WTC11 (cell line): Measurements from ENCODE around the gene GAL3ST3. TPM values are rescaled to one million over a fixed set of nuclear protein-coding genes. Genes with fewer than 3 reads are reported as not detected.
"Not testable (repeated sequence)": the region's sequence is repeated elsewhere in the genome, so short reads cannot be mapped to it uniquely, and the experiment has no call there.

Experiments
- ATAC-seq: fragments of 200-7000 bp; cut with Tn5 transposase; 2 replicates; pipeline ENCODE4 v1.10.0; 2021; ENCODE audit warnings: mild to moderate bottlenecking, moderate library complexity
- CTCF ChIA-PET: fragments of 300-600 bp; sonication (Branson Sonifier 250); formaldehyde crosslinking; loops from one replicate; lab custom pipeline; 2021; ENCODE audit warnings: antibody characterized with exemption; lab: Charles Lee
- POLR2A ChIA-PET: fragments of 350-600 bp; sonication (Branson Sonifier 250); formaldehyde crosslinking; loops from one replicate; lab custom pipeline; 2021; ENCODE audit warnings: antibody characterized with exemption; lab: Charles Lee
- DNase-seq: peaks from one replicate; pipeline ENCODE4 v3.0.0; 2021; ENCODE audit warnings: low spot score
- H3K27ac Mint-ChIP-seq: 2 replicates; pipeline ENCODE4 v1.8.0; 2021; ENCODE audit warnings: mixed read lengths
- H3K27me3 Mint-ChIP-seq: 2 replicates; pipeline ENCODE4 v1.8.0; 2021; ENCODE audit warnings: low read depth, mild to moderate bottlenecking, moderate library complexity, mixed read lengths
- H3K36me3 Mint-ChIP-seq: 2 replicates; pipeline ENCODE4 v1.8.0; 2021; ENCODE audit warnings: mixed read lengths
- H3K4me1 Mint-ChIP-seq: 2 replicates; pipeline ENCODE4 v1.8.0; 2022; ENCODE audit warnings: mixed read lengths
- H3K4me3 Mint-ChIP-seq: 2 replicates; pipeline ENCODE4 v1.8.0; 2021; ENCODE audit warnings: mild to moderate bottlenecking, moderate library complexity, mixed read lengths
- H3K9me3 Mint-ChIP-seq: 2 replicates; pipeline ENCODE4 v1.8.0; 2021; ENCODE audit warnings: mixed read lengths
- CBFB ChIP-seq: sonication (generic); formaldehyde crosslinking; IDR thresholded peaks from 2 replicates; pipeline ENCODE4 v1.8.1; 2022; ENCODE audit warnings: mild to moderate bottlenecking, low read depth, missing genetic modification reagents
- ERG ChIP-seq: fragments of 250-450 bp; sonication (Bioruptor Pico); IDR thresholded peaks from 2 replicates; pipeline ENCODE4 v1.8.0; 2021; ENCODE audit warnings: mild to moderate bottlenecking
- ESRRA ChIP-seq: sonication (generic); formaldehyde crosslinking; IDR thresholded peaks from 2 replicates; pipeline ENCODE4 v1.8.1; 2022; ENCODE audit warnings: mild to moderate bottlenecking, missing genetic modification reagents, borderline replicate concordance
- FOXJ3 ChIP-seq: sonication (generic); formaldehyde crosslinking; IDR thresholded peaks from 2 replicates; pipeline ENCODE4 v1.9.0; 2021; ENCODE audit warnings: missing genetic modification reagents, mild to moderate bottlenecking, borderline replicate concordance
- FOXP1 ChIP-seq: sonication (generic); formaldehyde crosslinking; IDR thresholded peaks from 2 replicates; pipeline ENCODE4 v1.8.0; 2022; ENCODE audit warnings: missing genetic modification reagents, mild to moderate bottlenecking, moderate library complexity, borderline replicate concordance
- GABPB1 ChIP-seq: sonication (generic); formaldehyde crosslinking; IDR thresholded peaks from 2 replicates; pipeline ENCODE4 v1.8.1; 2023; ENCODE audit warnings: mild to moderate bottlenecking, missing genetic modification reagents
- IRF2 ChIP-seq: sonication (generic); formaldehyde crosslinking; IDR thresholded peaks from 2 replicates; pipeline ENCODE4 v1.8.0; 2022; ENCODE audit warnings: low read depth, missing genetic modification reagents, borderline replicate concordance
- MAX ChIP-seq: sonication (generic); formaldehyde crosslinking; IDR thresholded peaks from 2 replicates; pipeline ENCODE4 v1.8.0; 2022; ENCODE audit warnings: mild to moderate bottlenecking, missing genetic modification reagents
- MXD4 ChIP-seq: fragments of 250-450 bp; sonication (Bioruptor Pico); IDR thresholded peaks from 2 replicates; pipeline ENCODE4 v1.8.0; 2021; ENCODE audit warnings: mild to moderate bottlenecking, moderate library complexity, borderline replicate concordance
- NFE2L1 ChIP-seq: sonication (generic); formaldehyde crosslinking; IDR thresholded peaks from 2 replicates; pipeline ENCODE4 v1.8.1; 2023; ENCODE audit warnings: missing genetic modification reagents
- OVOL2 ChIP-seq: fragments of 250-450 bp; sonication (Bioruptor Pico); IDR thresholded peaks from 2 replicates; pipeline ENCODE4 v1.9.0; 2021; ENCODE audit warnings: mild to moderate bottlenecking, borderline replicate concordance
- SMAD3 ChIP-seq: sonication (generic); formaldehyde crosslinking; IDR thresholded peaks from 2 replicates; pipeline ENCODE4 v1.8.0; 2022; ENCODE audit warnings: missing genetic modification reagents, mild to moderate bottlenecking, borderline replicate concordance
- STAT6 ChIP-seq: sonication (generic); formaldehyde crosslinking; conservative IDR thresholded peaks from 2 replicates; pipeline ENCODE4 v1.8.1; 2023; ENCODE audit warnings: mild to moderate bottlenecking, low read depth, missing genetic modification reagents, moderate library complexity
- ZNF138 ChIP-seq: sonication (generic); formaldehyde crosslinking; conservative IDR thresholded peaks from 2 replicates; pipeline ENCODE4 v1.8.1; 2022; ENCODE audit warnings: mild to moderate bottlenecking, moderate library complexity, missing genetic modification reagents
- ZNF232 ChIP-seq: sonication (generic); formaldehyde crosslinking; IDR thresholded peaks from 2 replicates; pipeline ENCODE4 v1.8.0; 2022; ENCODE audit warnings: mild to moderate bottlenecking, missing genetic modification reagents
- ZNF263 ChIP-seq: sonication (generic); formaldehyde crosslinking; IDR thresholded peaks from 2 replicates; pipeline ENCODE4 v1.8.1; 2022; ENCODE audit warnings: low read depth, mild to moderate bottlenecking, moderate library complexity, missing genetic modification reagents
- ZSCAN18 ChIP-seq: fragments of 250-450 bp; sonication (Bioruptor Pico); IDR thresholded peaks from 2 replicates; pipeline ENCODE4 v2.1.2; 2022; ENCODE audit warnings: mild to moderate bottlenecking, moderate library complexity
- total RNA-seq: library from RNA; stranded (reverse); gene quantifications from 3 replicates; pipeline ENCODE4 v1.2.3, GENCODE V29; 2021

The GAL3ST3 gene
- total RNA-seq, 1 experiment from 2014 or later: 21.3 TPM

- TF ChIP-seq FOXP1 (CRISPR knock-in tag): peak; percentile 34; the same call in 1 of the 2 replicates
- TF ChIP-seq ESRRA (CRISPR knock-in tag): no peak
- TF ChIP-seq ZNF263 (CRISPR knock-in tag): 0 out of 2 replicates have a peak, but pooled peaks have one; percentile 29
- TF ChIP-seq ERG (CRISPR knock-in tag): no peak
- TF ChIP-seq MAX (CRISPR knock-in tag): peak; percentile 75; the same call in 1 of the 2 replicates
- TF ChIP-seq ZSCAN18 (CRISPR knock-in tag): no peak
- no peak for TF ChIP-seq CBFB (CRISPR knock-in tag)
- peak; percentile 51; the same call in 1 of the 2 replicates for TF ChIP-seq ZNF138
These were observed 37.1 kb downstream of the GAL3ST3 start, which contains the start of gene CST6 (continued) for GRCh38 chr11:66011785-66012303.

GRCh38 chr11:66011239-66011784 is 37.6 kb downstream of the GAL3ST3 start:
- H3K27me3 Mint-ChIP-seq: peaks cover 22% of the 10 kb centered on the region
- TF ChIP-seq IRF2 (CRISPR knock-in tag) (no peak), FOXJ3 (CRISPR knock-in tag) (no peak), STAT6 (CRISPR knock-in tag) (no peak), OVOL2 (no peak), NFE2L1 (CRISPR knock-in tag) (no peak), GABPB1 (CRISPR knock-in tag) (no peak), ZNF232 (CRISPR knock-in tag) (no peak), SMAD3 (no peak), MXD4 (no peak)
- H3K27ac Mint-ChIP-seq: no peak overlapping the region
- ATAC-seq (no peak), DNase-seq (no peak)
- CTCF ChIA-PET: interaction anchor here (0.6 to 3.5 kb wide), 10 partner anchors 9 to 231 kb away, joined by 3 to 42 read pairs (median 8); partner anchors contain the start of genes BANF1, EIF1AD, FIBP and MUS81
- peak overlapping the region; percentile 30; the same call in 1 of the 2 replicates for H3K4me3 Mint-ChIP-seq
- H3K36me3 Mint-ChIP-seq: no peaks in the 10 kb centered on the region
- H3K4me1 Mint-ChIP-seq: peaks cover 8% of the 10 kb centered on the region; the same call in 1 of the 2 replicates
- H3K9me3 Mint-ChIP-seq: no peaks in the 10 kb centered on the region
- POLR2A ChIA-PET: interaction anchor here (0.6 to 1.5 kb wide), 3 partner anchors 123 to 1247 kb away, joined by 3 read pairs; partner anchors contain the start of genes CFL1 and FIBP

- DNase-seq, H3K9me3 Mint-ChIP-seq, H3K4me1 Mint-ChIP-seq, H3K36me3 Mint-ChIP-seq, ATAC-seq, H3K27ac Mint-ChIP-seq, POLR2A ChIA-PET, H3K4me3 Mint-ChIP-seq: not testable (repeated sequence)
- H3K27me3 Mint-ChIP-seq: peaks cover 22% of the 10 kb centered on the region
- CTCF ChIA-PET: interaction anchor here (0.7 to 2.7 kb wide), 4 partner anchors 12 to 317 kb away, joined by 4 to 12 read pairs (median 4); partner anchors contain the start of gene CCDC85B
These were observed 38.9 kb downstream of the GAL3ST3 start for GRCh38 chr11:66010036-66010435.
